ENCODE data around the gene RBM19. TPM values are rescaled to one million over a fixed set of nuclear protein-coding genes. Genes with fewer than 3 reads are reported as not detected.

The RBM19 gene
- total RNA-seq, 1 experiment from 2014 or later, result 47.2 TPM

DNA sequence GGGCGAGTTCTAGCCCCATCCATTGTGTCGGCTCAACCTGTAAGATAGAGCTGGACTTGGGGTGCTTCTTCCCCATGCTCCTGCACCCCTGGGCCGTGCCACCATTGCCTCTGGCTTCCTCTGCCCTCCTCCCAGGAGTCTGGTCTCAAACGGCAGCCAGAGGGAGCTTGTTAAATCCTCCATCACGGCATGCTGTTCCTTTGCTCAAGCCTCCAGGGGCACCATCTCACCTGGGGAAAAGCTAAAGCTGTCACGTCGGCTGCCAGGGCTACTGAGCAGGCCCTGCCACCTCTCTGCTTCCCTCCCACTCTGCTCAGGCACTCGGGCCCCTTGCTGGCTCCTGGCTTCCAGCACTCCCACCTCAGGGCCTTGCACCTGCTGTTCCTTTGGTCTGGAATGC lies 140.4 kb downstream of the RBM19 start:
- no TSS peak for BruUV-seq (replicated peaks)
- Mint-ChIP-seq H3K36me3 (ENCODE audit: insufficient read depth, unreplicated experiment) (no peaks in the 10 kb centered on the region), H3K27me3 (ENCODE audit: unreplicated experiment) (no peaks in the 10 kb centered on the region), H3K4me3 (ENCODE audit: low read depth, unreplicated experiment) (no peak overlapping the region), H3K4me1 (ENCODE audit: low read depth, unreplicated experiment) (no peaks in the 10 kb centered on the region), H3K27ac (ENCODE audit: unreplicated experiment) (no peak overlapping the region), H3K9me3 (ENCODE audit: low read depth, unreplicated experiment) (no peaks in the 10 kb centered on the region)
- CTCF ChIA-PET, result no interaction called here
- intact Hi-C loops (cut with micrococcal nuclease; ENCODE audit: unreplicated experiment), result no loop called here
- DNase-seq, result no peak
- TF ChIP-seq, protein P1, sequence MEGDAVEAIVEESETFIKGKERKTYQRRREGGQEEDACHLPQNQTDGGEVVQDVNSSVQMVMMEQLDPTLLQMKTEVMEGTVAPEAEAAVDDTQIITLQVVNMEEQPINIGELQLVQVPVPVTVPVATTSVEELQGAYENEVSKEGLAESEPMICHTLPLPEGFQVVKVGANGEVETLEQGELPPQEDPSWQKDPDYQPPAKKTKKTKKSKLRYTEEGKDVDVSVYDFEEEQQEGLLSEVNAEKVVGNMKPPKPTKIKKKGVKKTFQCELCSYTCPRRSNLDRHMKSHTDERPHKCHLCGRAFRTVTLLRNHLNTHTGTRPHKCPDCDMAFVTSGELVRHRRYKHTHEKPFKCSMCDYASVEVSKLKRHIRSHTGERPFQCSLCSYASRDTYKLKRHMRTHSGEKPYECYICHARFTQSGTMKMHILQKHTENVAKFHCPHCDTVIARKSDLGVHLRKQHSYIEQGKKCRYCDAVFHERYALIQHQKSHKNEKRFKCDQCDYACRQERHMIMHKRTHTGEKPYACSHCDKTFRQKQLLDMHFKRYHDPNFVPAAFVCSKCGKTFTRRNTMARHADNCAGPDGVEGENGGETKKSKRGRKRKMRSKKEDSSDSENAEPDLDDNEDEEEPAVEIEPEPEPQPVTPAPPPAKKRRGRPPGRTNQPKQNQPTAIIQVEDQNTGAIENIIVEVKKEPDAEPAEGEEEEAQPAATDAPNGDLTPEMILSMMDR (IDR thresholded peaks at IDR 0.05; ENCODE audit: unreplicated experiment), result no peak

DNA sequence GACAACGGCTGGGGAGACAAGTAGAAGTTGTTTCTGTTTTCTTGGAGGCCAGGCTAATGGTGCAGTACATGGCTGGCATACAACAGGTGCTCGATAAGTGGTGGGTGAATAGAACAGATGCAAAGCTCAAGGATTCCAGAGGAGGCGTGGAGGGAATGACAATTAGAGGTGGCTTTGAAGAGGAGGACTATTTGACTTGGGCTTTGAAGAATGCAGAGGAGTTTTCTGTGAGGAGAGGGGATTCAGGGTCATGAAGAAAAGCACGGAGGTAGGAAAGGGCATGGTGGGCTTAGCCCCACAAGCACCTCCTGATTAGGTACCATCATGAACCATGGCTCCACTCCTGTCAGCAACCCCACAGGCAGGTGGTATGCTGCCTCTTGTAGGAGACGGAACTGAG lies 142.3 kb downstream of the RBM19 start:
- H3K4me3 Mint-ChIP-seq (ENCODE audit: low read depth, unreplicated experiment), result no peak overlapping the region
- no peaks in the 10 kb centered on the region for H3K27me3 Mint-ChIP-seq (ENCODE audit: unreplicated experiment)
- H3K27ac Mint-ChIP-seq (ENCODE audit: unreplicated experiment), result no peak overlapping the region
- H3K9me3 Mint-ChIP-seq (ENCODE audit: low read depth, unreplicated experiment), result no peaks in the 10 kb centered on the region
- no peaks in the 10 kb centered on the region for H3K36me3 Mint-ChIP-seq (ENCODE audit: insufficient read depth, unreplicated experiment)
- TF ChIP-seq, protein P1 (IDR thresholded peaks at IDR 0.05; ENCODE audit: unreplicated experiment), result no peak
- BruUV-seq (replicated peaks), result no TSS peak
- DNase-seq, result no peak
- CTCF ChIA-PET, result no interaction called here
- intact Hi-C loops (cut with micrococcal nuclease; ENCODE audit: unreplicated experiment), result no loop called here
- H3K4me1 Mint-ChIP-seq (ENCODE audit: low read depth, unreplicated experiment), result no peaks in the 10 kb centered on the region

DNA sequence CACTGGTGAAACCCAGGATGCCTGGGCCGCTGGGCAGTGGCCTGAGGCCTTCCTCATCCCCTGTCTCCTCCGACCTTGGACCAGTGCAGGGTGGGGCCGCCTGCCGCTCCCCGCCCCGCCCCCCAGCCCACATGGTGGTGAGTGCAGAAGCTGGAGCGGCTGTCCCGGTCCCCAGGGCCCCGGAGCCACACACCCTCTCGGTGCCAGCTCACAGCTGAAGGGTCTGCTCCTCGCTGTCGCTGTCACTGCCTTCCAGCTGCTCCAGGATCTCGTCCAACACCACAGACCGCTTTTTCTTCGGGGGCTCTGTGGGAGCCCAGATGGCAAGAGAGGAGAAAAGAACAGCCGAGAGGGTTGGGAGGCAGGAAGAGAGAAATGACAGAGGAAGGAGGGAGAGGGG lies 143.1 kb downstream of the RBM19 start:
- no peak for DNase-seq
- no peaks in the 10 kb centered on the region for H3K4me1 Mint-ChIP-seq (ENCODE audit: low read depth, unreplicated experiment)
- no peaks in the 10 kb centered on the region for H3K9me3 Mint-ChIP-seq (ENCODE audit: low read depth, unreplicated experiment)
- no peaks in the 10 kb centered on the region for H3K27me3 Mint-ChIP-seq (ENCODE audit: unreplicated experiment)
- CTCF ChIA-PET, result interaction anchor here (0.7 kb wide), 1 partner anchor 834 kb away, joined by 3 read pairs; no protein-coding TSS in a partner anchor
- H3K27ac Mint-ChIP-seq (ENCODE audit: unreplicated experiment), result no peak overlapping the region
- no peak overlapping the region for H3K4me3 Mint-ChIP-seq (ENCODE audit: low read depth, unreplicated experiment)
- no peaks in the 10 kb centered on the region for H3K36me3 Mint-ChIP-seq (ENCODE audit: insufficient read depth, unreplicated experiment)
- BruUV-seq (replicated peaks), result no TSS peak
- intact Hi-C loops (cut with micrococcal nuclease; ENCODE audit: unreplicated experiment), result no loop called here
- TF ChIP-seq, protein P1 (IDR thresholded peaks at IDR 0.05; ENCODE audit: unreplicated experiment), result no peak

DNA sequence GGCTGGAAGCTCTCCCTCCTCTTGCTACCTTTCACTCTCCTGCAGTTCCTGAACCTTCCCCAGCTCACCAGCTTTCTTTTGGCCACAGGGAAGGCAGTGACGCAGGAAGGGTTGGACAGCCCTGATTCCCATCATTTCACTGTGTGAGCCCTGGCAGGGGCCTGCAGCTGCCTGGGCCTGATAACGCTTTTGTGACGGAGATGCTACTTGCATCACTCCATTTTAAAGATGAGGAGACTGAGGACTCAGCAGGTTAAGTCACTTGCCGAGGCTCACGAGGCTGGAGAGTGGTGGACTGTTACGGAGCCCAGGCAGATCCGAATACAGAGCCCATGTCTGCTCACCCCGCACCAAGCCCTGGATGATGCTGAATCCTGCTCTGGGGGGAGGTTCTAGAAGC lies 145.3 kb downstream of the RBM19 start:
- CTCF ChIA-PET, result no interaction called here

More for the DNA sequence above, 145.3 kb downstream of the RBM19 start:
- BruUV-seq (replicated peaks), result no TSS peak
- intact Hi-C loops (cut with micrococcal nuclease; ENCODE audit: unreplicated experiment), result no loop called here
- TF ChIP-seq, protein P1 (IDR thresholded peaks at IDR 0.05; ENCODE audit: unreplicated experiment), result no peak
- H3K4me3 Mint-ChIP-seq (ENCODE audit: low read depth, unreplicated experiment), result no peak overlapping the region
- H3K9me3 Mint-ChIP-seq (ENCODE audit: low read depth, unreplicated experiment), result no peaks in the 10 kb centered on the region
- H3K4me1 Mint-ChIP-seq (ENCODE audit: low read depth, unreplicated experiment), result no peaks in the 10 kb centered on the region
- no peak for DNase-seq
- H3K27ac Mint-ChIP-seq (ENCODE audit: unreplicated experiment), result no peak overlapping the region
- no peaks in the 10 kb centered on the region for H3K36me3 Mint-ChIP-seq (ENCODE audit: insufficient read depth, unreplicated experiment)
- H3K27me3 Mint-ChIP-seq (ENCODE audit: unreplicated experiment), result no peaks in the 10 kb centered on the region

Measured in Calu3 (cell line).